Panc1 (cell line): ENCODE data around the gene GPR18. TPM values are rescaled to one million over a fixed set of nuclear protein-coding genes. Genes with fewer than 3 reads are reported as not detected.
"Not testable (repeated sequence)": the region's sequence is repeated elsewhere in the genome, so short reads cannot be mapped to it uniquely, and the experiment has no call there.

Source experiments
- ATAC-seq: fragments of 200-7000 bp; cut with Tn5 transposase; 2 replicates; pipeline ENCODE4 v1.9.1; 2020; ENCODE audit warnings: mild to moderate bottlenecking, moderate library complexity
- BruUV-seq: library from RNA; stranded (reverse); fragments of 400-500 nt; replicated peaks from 2 replicates; lab custom pipeline; 2021; lab: Mats Ljungman, UMichigan
- CTCF ChIA-PET: fragments of 300-600 bp; sonication (Branson Sonifier 250); formaldehyde crosslinking; loops from one replicate; lab custom pipeline; 2022; ENCODE audit warnings: antibody characterized with exemption; lab: Charles Lee
- POLR2A ChIA-PET: fragments of 300-600 bp; sonication (Branson Sonifier 250); formaldehyde crosslinking; loops from one replicate; lab custom pipeline; 2022; ENCODE audit warnings: antibody characterized with exemption; lab: Charles Lee
- DNase-seq: peaks from one replicate; pipeline ENCODE4 v3.0.0-alpha.2; 2010; ENCODE audit warnings: low read depth, low spot score
- H3K27ac ChIP-seq: 2 replicates; pipeline ENCODE4 v1.5.1; 2011; ENCODE audit warnings: mild to moderate bottlenecking, low read length, inconsistent platforms
- H3K27me3 ChIP-seq: fragments of 200-500 bp; sonication (Bioruptor generic); 2 replicates; pipeline ENCODE4 v1.6.0; 2014; ENCODE audit warnings: low read length, inconsistent platforms; ENCODE audit not compliant: control insufficient read depth, insufficient read depth
- H3K36me3 ChIP-seq: fragments of 200-500 bp; sonication (Bioruptor generic); 2 replicates; pipeline ENCODE4 v1.5.1; 2014; ENCODE audit warnings: inconsistent platforms, mild to moderate bottlenecking, low read length, moderate library complexity; ENCODE audit not compliant: control insufficient read depth, insufficient read depth
- H3K4me1 ChIP-seq: 2 replicates; pipeline ENCODE4 v1.5.1; 2011; ENCODE audit warnings: inconsistent platforms, mild to moderate bottlenecking, low read length, moderate library complexity; ENCODE audit not compliant: control insufficient read depth, insufficient read depth
- H3K4me3 ChIP-seq, 2 experiments: 2 replicates each; pipeline ENCODE4 v1.5.1; 2011 to 2012; ENCODE audit warnings: low read depth in 2 of 2, low read length in 2 of 2, mild to moderate bottlenecking in 2 of 2, inconsistent platforms in 1 of 2, moderate library complexity in 1 of 2
- H3K9me3 ChIP-seq: fragments of 200-500 bp; sonication (Bioruptor generic); 2 replicates; pipeline ENCODE4 v1.5.1; 2014; ENCODE audit warnings: low read depth, mild to moderate bottlenecking, inconsistent platforms, low read length, moderate library complexity; ENCODE audit not compliant: control insufficient read depth, insufficient read depth
- POLR2AphosphoS5 ChIP-seq: IDR thresholded peaks from 2 replicates; pipeline ENCODE4 v1.6.1; 2012; ENCODE audit warnings: mild to moderate bottlenecking, low read depth, low read length, moderate library complexity
- SIN3A ChIP-seq: IDR thresholded peaks from 2 replicates; pipeline ENCODE4 v1.6.1; 2012; ENCODE audit warnings: low read depth, mild to moderate bottlenecking, low read length, moderate library complexity, borderline replicate concordance; ENCODE audit not compliant: insufficient read depth
- TCF7L2 ChIP-seq: IDR thresholded peaks from 2 replicates; pipeline ENCODE4 v1.6.1; 2011; ENCODE audit warnings: mild to moderate bottlenecking, low read depth, low read length, inconsistent platforms
- in situ Hi-C: cut with HindIII; loops from 2 replicates; pipeline ENCODE4 v1.10.0; 2016; ENCODE audit warnings: low sequenced_read_pairs, low pct_unique_long_range_greater_than_20kb
- intact Hi-C: fragments of 100-400 bp; cut with micrococcal nuclease; formaldehyde crosslinking; loops from one replicate; pipeline ENCODE4 v1.10.0; 2022; ENCODE audit not compliant: unreplicated experiment
- total RNA-seq: library from RNA; stranded (reverse); gene quantifications from one replicate; pipeline ENCODE4 v1.2.1, GENCODE V29; 2021; ENCODE audit not compliant: unreplicated experiment
- TF ChIP-seq, protein P1 (sequence below): fragments of 450-650 bp; IDR thresholded peaks from 2 replicates; pipeline ENCODE4 v1.5.1; 2017; ENCODE audit warnings: mild to moderate bottlenecking
- TF ChIP-seq, protein P2 (sequence below), 2 experiments: IDR thresholded peaks; 2 replicates each; pipeline ENCODE4 v1.6.1; 2011 to 2012; ENCODE audit warnings: low read depth in 2 of 2, control low read depth in 1 of 2, low read length in 1 of 2, mild to moderate bottlenecking in 1 of 2, moderate library complexity in 1 of 2; ENCODE audit not compliant: insufficient read depth in 1 of 2

The GPR18 gene
- total RNA-seq, 1 experiment from 2014 or later, result not detected

GRCh38 chr13:99231721-99232120, 26.5 kb downstream of the GPR18 start:
- no peaks in the 10 kb centered on the region for H3K36me3 ChIP-seq
- in situ Hi-C loops, result no loop called here
- intact Hi-C loops, result no loop called here
- no TSS peak for BruUV-seq
- no peak overlapping the region for H3K4me3 ChIP-seq
- ChIA-PET CTCF (interaction anchor here (1.0 kb wide), 1 partner anchor 55 kb away, joined by 3 read pairs; no protein-coding TSS in a partner anchor), POLR2A (no interaction called here)
- no peak for ATAC-seq
- H3K4me1 ChIP-seq, result peaks cover 22% of the 10 kb centered on the region
- no peak for DNase-seq
- no peaks in the 10 kb centered on the region for H3K27me3 ChIP-seq
- no peak overlapping the region for H3K27ac ChIP-seq
- TF ChIP-seq, protein P1, sequence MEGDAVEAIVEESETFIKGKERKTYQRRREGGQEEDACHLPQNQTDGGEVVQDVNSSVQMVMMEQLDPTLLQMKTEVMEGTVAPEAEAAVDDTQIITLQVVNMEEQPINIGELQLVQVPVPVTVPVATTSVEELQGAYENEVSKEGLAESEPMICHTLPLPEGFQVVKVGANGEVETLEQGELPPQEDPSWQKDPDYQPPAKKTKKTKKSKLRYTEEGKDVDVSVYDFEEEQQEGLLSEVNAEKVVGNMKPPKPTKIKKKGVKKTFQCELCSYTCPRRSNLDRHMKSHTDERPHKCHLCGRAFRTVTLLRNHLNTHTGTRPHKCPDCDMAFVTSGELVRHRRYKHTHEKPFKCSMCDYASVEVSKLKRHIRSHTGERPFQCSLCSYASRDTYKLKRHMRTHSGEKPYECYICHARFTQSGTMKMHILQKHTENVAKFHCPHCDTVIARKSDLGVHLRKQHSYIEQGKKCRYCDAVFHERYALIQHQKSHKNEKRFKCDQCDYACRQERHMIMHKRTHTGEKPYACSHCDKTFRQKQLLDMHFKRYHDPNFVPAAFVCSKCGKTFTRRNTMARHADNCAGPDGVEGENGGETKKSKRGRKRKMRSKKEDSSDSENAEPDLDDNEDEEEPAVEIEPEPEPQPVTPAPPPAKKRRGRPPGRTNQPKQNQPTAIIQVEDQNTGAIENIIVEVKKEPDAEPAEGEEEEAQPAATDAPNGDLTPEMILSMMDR, result no peak
- no peak for TF ChIP-seq POLR2AphosphoS5
- no peaks in the 10 kb centered on the region for H3K9me3 ChIP-seq

DNA sequence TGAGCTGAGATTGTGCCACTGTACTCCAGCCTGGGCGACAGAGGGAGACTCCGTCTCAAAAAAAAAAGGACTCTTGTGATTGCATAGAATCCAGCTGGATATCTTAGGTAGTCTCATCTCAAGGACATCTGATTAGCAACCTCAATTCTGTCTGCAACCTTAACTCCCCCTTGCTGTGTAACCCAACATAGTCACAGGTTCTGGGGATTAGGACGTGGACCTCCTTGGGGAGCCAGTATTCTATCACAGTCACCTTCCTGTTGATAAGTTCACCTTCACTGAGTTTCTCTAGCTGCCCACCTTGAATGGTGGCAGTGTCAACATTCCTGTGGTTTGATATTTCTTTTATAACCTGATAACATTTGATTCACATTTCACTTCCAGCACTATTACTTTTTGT, 27.2 kb downstream of the GPR18 start:
- Histone ChIP-seq H3K4me3 (no peak overlapping the region), H3K36me3 (no peaks in the 10 kb centered on the region), H3K27me3 (no peaks in the 10 kb centered on the region), H3K27ac (no peak overlapping the region), H3K9me3 (no peaks in the 10 kb centered on the region), H3K4me1 (peaks cover 22% of the 10 kb centered on the region)
- no peak for DNase-seq
- TF ChIP-seq, protein P2, sequence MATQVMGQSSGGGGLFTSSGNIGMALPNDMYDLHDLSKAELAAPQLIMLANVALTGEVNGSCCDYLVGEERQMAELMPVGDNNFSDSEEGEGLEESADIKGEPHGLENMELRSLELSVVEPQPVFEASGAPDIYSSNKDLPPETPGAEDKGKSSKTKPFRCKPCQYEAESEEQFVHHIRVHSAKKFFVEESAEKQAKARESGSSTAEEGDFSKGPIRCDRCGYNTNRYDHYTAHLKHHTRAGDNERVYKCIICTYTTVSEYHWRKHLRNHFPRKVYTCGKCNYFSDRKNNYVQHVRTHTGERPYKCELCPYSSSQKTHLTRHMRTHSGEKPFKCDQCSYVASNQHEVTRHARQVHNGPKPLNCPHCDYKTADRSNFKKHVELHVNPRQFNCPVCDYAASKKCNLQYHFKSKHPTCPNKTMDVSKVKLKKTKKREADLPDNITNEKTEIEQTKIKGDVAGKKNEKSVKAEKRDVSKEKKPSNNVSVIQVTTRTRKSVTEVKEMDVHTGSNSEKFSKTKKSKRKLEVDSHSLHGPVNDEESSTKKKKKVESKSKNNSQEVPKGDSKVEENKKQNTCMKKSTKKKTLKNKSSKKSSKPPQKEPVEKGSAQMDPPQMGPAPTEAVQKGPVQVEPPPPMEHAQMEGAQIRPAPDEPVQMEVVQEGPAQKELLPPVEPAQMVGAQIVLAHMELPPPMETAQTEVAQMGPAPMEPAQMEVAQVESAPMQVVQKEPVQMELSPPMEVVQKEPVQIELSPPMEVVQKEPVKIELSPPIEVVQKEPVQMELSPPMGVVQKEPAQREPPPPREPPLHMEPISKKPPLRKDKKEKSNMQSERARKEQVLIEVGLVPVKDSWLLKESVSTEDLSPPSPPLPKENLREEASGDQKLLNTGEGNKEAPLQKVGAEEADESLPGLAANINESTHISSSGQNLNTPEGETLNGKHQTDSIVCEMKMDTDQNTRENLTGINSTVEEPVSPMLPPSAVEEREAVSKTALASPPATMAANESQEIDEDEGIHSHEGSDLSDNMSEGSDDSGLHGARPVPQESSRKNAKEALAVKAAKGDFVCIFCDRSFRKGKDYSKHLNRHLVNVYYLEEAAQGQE (IDR thresholded peaks at IDR 0.05; ENCODE audit: insufficient read depth in 1 of 2, low read depth in 2 of 2, low read length in 1 of 2), result no peak
- TF ChIP-seq SIN3A, result no peak
- no peak for TF ChIP-seq TCF7L2
- TF ChIP-seq, protein P1, result no peak
- no peak for TF ChIP-seq POLR2AphosphoS5
- ATAC-seq, result no peak
- intact Hi-C loops, result no loop called here
- no TSS peak for BruUV-seq
- ChIA-PET CTCF (no interaction called here), POLR2A (no interaction called here)
- in situ Hi-C loops, result no loop called here

- POLR2A ChIA-PET, DNase-seq, H3K27me3 ChIP-seq, H3K4me3 ChIP-seq, in situ Hi-C loops, intact Hi-C loops, BruUV-seq, H3K9me3 ChIP-seq, H3K27ac ChIP-seq, ATAC-seq, H3K36me3 ChIP-seq, CTCF ChIA-PET: not testable (repeated sequence)
- H3K4me1 ChIP-seq, result peaks cover 22% of the 10 kb centered on the region
Measured at GRCh38 chr13:99230588-99230987, 27.6 kb downstream of the GPR18 start.
